ENCODE measurements around the gene GEN1.
"Not testable (repeated sequence)": the region's sequence is repeated elsewhere in the genome, so short reads cannot be mapped to it uniquely, and the experiment has no call there.

The GEN1 gene

GRCh38 chr2:17818235-17818815 is 64.4 kb downstream of the GEN1 start:
- Histone ChIP-seq H2BK5ac (ENCODE audit: low read length) (no peak overlapping the region), H3K4me1 (ENCODE audit: control insufficient read depth, low read depth, low read length) (no peaks in the 10 kb centered on the region), H3K23ac (ENCODE audit: low read length) (no peak overlapping the region), H2BK15ac (replicated peaks; ENCODE audit: low read depth) (no peak overlapping the region), H3K36me3 (ENCODE audit: control insufficient read depth, insufficient read depth, low read length) (no peaks in the 10 kb centered on the region), H3K79me2 (ENCODE audit: control insufficient read depth, insufficient read depth, low read length) (no peaks in the 10 kb centered on the region), H3K4me3 (ENCODE audit: low read length) (no peak overlapping the region), H3K4ac (ENCODE audit: low read depth, low read length) (no peak overlapping the region), H3K4me2 (ENCODE audit: low read length) (no peak overlapping the region), H4K5ac (ENCODE audit: low read length) (no peak overlapping the region), H3K79me1 (ENCODE audit: low read length) (no peaks in the 10 kb centered on the region), H4K8ac (ENCODE audit: low read depth, low read length) (no peak overlapping the region), H3K27me3 (ENCODE audit: insufficient read depth, low read length, poor library complexity) (no peaks in the 10 kb centered on the region), H2BK120ac (ENCODE audit: low read depth, low read length) (no peak overlapping the region), H2AK5ac (ENCODE audit: low read length) (no peak overlapping the region), H3K27ac (ENCODE audit: low read depth, low read length) (no peak overlapping the region), H3K56ac (ENCODE audit: low read length) (no peak overlapping the region), H3K18ac (ENCODE audit: low read length) (no peak overlapping the region), H3K9ac (ENCODE audit: low read length) (no peak overlapping the region)
- DNase-seq: no peak
- WGBS (ENCODE audit: extremely low coverage, insufficient coverage, low lambda C conversion rate): no CpG with 5 or more reads among the region's 2 CpGs

GRCh38 chr2:17821080-17821479 is 67.1 kb downstream of the GEN1 start:
- no peaks in the 10 kb centered on the region for H3K79me1 ChIP-seq (ENCODE audit: low read length)
- no peak overlapping the region for H3K27ac ChIP-seq (ENCODE audit: low read depth, low read length)
- no peaks in the 10 kb centered on the region for H3K27me3 ChIP-seq (ENCODE audit: insufficient read depth, low read length, poor library complexity)
- no peak overlapping the region for H3K4ac ChIP-seq (ENCODE audit: low read depth, low read length)
- no peak overlapping the region for H2BK15ac ChIP-seq (replicated peaks; ENCODE audit: low read depth)
- H3K56ac ChIP-seq (ENCODE audit: low read length): no peak overlapping the region
- WGBS (ENCODE audit: extremely low coverage, insufficient coverage, low lambda C conversion rate): no CpG with 5 or more reads among the region's 3 CpGs
- H2AK5ac ChIP-seq (ENCODE audit: low read length): no peak overlapping the region
- H3K4me2 ChIP-seq (ENCODE audit: low read length): no peak overlapping the region
- no peak overlapping the region for H3K23ac ChIP-seq (ENCODE audit: low read length)
- no peak overlapping the region for H2BK120ac ChIP-seq (ENCODE audit: low read depth, low read length)
- H3K18ac ChIP-seq (ENCODE audit: low read length): no peak overlapping the region
- H3K4me3 ChIP-seq (ENCODE audit: low read length): no peak overlapping the region
- H3K4me1 ChIP-seq (ENCODE audit: control insufficient read depth, low read depth, low read length): no peaks in the 10 kb centered on the region
- no peaks in the 10 kb centered on the region for H3K36me3 ChIP-seq (ENCODE audit: control insufficient read depth, insufficient read depth, low read length)
- no peak overlapping the region for H3K9ac ChIP-seq (ENCODE audit: low read length)
- no peak overlapping the region for H4K8ac ChIP-seq (ENCODE audit: low read depth, low read length)
- no peaks in the 10 kb centered on the region for H3K79me2 ChIP-seq (ENCODE audit: control insufficient read depth, insufficient read depth, low read length)
- DNase-seq: no peak
- no peak overlapping the region for H2BK5ac ChIP-seq (ENCODE audit: low read length)
- H4K5ac ChIP-seq (ENCODE audit: low read length): no peak overlapping the region

GRCh38 chr2:17821535-17822444 is 67.9 kb downstream of the GEN1 start:
- DNase-seq: peak; percentile 44
- no CpG with 5 or more reads among the region's 7 CpGs for WGBS (ENCODE audit: extremely low coverage, insufficient coverage, low lambda C conversion rate)
- no peak overlapping the region for H3K27ac ChIP-seq (ENCODE audit: low read depth, low read length)

GRCh38 chr2:17822445-17823117 is 68.6 kb downstream of the GEN1 start:
- no peaks in the 10 kb centered on the region for H3K4me1 ChIP-seq (ENCODE audit: control insufficient read depth, low read depth, low read length)
- no peak overlapping the region for H3K27ac ChIP-seq (ENCODE audit: low read depth, low read length)
- no CpG with 5 or more reads among the region's 4 CpGs for WGBS (ENCODE audit: extremely low coverage, insufficient coverage, low lambda C conversion rate)

More at GRCh38 chr2:17821535-17822444, 67.9 kb downstream of the GEN1 start:
- Histone ChIP-seq H3K4me2 (ENCODE audit: low read length) (no peak overlapping the region), H3K27me3 (ENCODE audit: insufficient read depth, low read length, poor library complexity) (no peaks in the 10 kb centered on the region), H2BK15ac (replicated peaks; ENCODE audit: low read depth) (no peak overlapping the region), H3K36me3 (ENCODE audit: control insufficient read depth, insufficient read depth, low read length) (no peaks in the 10 kb centered on the region), H3K56ac (ENCODE audit: low read length) (peak overlapping the region; percentile 8), H3K4me1 (ENCODE audit: control insufficient read depth, low read depth, low read length) (no peaks in the 10 kb centered on the region), H2AK5ac (ENCODE audit: low read length) (no peak overlapping the region), H3K18ac (ENCODE audit: low read length) (no peak overlapping the region), H4K5ac (ENCODE audit: low read length) (no peak overlapping the region), H3K4ac (ENCODE audit: low read depth, low read length) (no peak overlapping the region), H3K23ac (ENCODE audit: low read length) (no peak overlapping the region), H4K8ac (ENCODE audit: low read depth, low read length) (no peak overlapping the region), H2BK120ac (ENCODE audit: low read depth, low read length) (no peak overlapping the region), H2BK5ac (ENCODE audit: low read length) (no peak overlapping the region), H3K79me2 (ENCODE audit: control insufficient read depth, insufficient read depth, low read length) (no peaks in the 10 kb centered on the region), H3K9ac (ENCODE audit: low read length) (no peak overlapping the region), H3K4me3 (ENCODE audit: low read length) (no peak overlapping the region), H3K79me1 (ENCODE audit: low read length) (no peaks in the 10 kb centered on the region)

GRCh38 chr2:17823646-17824045 is 69.7 kb downstream of the GEN1 start:
- H3K4me1 ChIP-seq (ENCODE audit: control insufficient read depth, low read depth, low read length); H3K4ac ChIP-seq (ENCODE audit: low read depth, low read length); H3K18ac ChIP-seq (ENCODE audit: low read length); H3K4me3 ChIP-seq (ENCODE audit: low read length); H3K56ac ChIP-seq (ENCODE audit: low read length); H2AK5ac ChIP-seq (ENCODE audit: low read length); H3K36me3 ChIP-seq (ENCODE audit: control insufficient read depth, insufficient read depth, low read length); H3K79me2 ChIP-seq (ENCODE audit: control insufficient read depth, insufficient read depth, low read length); H3K9ac ChIP-seq (ENCODE audit: low read length); H3K4me2 ChIP-seq (ENCODE audit: low read length); H4K8ac ChIP-seq (ENCODE audit: low read depth, low read length); H3K27me3 ChIP-seq (ENCODE audit: insufficient read depth, low read length, poor library complexity); H3K79me1 ChIP-seq (ENCODE audit: low read length); H2BK120ac ChIP-seq (ENCODE audit: low read depth, low read length); H3K23ac ChIP-seq (ENCODE audit: low read length); H4K5ac ChIP-seq (ENCODE audit: low read length); H3K27ac ChIP-seq (ENCODE audit: low read depth, low read length); H2BK15ac ChIP-seq (replicated peaks; ENCODE audit: low read depth); H2BK5ac ChIP-seq (ENCODE audit: low read length); DNase-seq: not testable (repeated sequence)
- WGBS (ENCODE audit: extremely low coverage, insufficient coverage, low lambda C conversion rate): no CpG with 5 or more reads among the region's 4 CpGs

More at GRCh38 chr2:17822445-17823117, 68.6 kb downstream of the GEN1 start:
- Histone ChIP-seq H2BK120ac (ENCODE audit: low read depth, low read length) (no peak overlapping the region), H3K36me3 (ENCODE audit: control insufficient read depth, insufficient read depth, low read length) (no peaks in the 10 kb centered on the region), H3K79me1 (ENCODE audit: low read length) (no peaks in the 10 kb centered on the region), H3K56ac (ENCODE audit: low read length) (no peak overlapping the region), H2AK5ac (ENCODE audit: low read length) (no peak overlapping the region), H3K4ac (ENCODE audit: low read depth, low read length) (no peak overlapping the region), H3K27me3 (ENCODE audit: insufficient read depth, low read length, poor library complexity) (no peaks in the 10 kb centered on the region), H2BK15ac (replicated peaks; ENCODE audit: low read depth) (no peak overlapping the region), H3K23ac (ENCODE audit: low read length) (no peak overlapping the region), H3K79me2 (ENCODE audit: control insufficient read depth, insufficient read depth, low read length) (no peaks in the 10 kb centered on the region), H4K8ac (ENCODE audit: low read depth, low read length) (no peak overlapping the region), H4K5ac (ENCODE audit: low read length) (no peak overlapping the region), H2BK5ac (ENCODE audit: low read length) (no peak overlapping the region), H3K4me3 (ENCODE audit: low read length) (no peak overlapping the region), H3K4me2 (ENCODE audit: low read length) (no peak overlapping the region), H3K18ac (ENCODE audit: low read length) (no peak overlapping the region), H3K9ac (ENCODE audit: low read length) (no peak overlapping the region)
- no peak for DNase-seq

Measured in mesendoderm (in vitro differentiated cells).